Left colon (tissue), 2 donors: ENCODE measurements around the gene PTBP2. TPM values are rescaled to one million over a fixed set of nuclear protein-coding genes. Genes with fewer than 3 reads are reported as not detected.

Experiments
- ATAC-seq: fragments of 200-7000 bp; cut with Tn5 transposase; one replicate; pipeline ENCODE4 v1.9.1; 2020; ENCODE audit warnings: mild to moderate bottlenecking, moderate library complexity
- DNase-seq, 2 donors: peaks; one replicate each; pipeline ENCODE4 v3.0.0-alpha.2; 2020
- intact Hi-C, 2 donors: fragments of 100-400 bp; cut with DNase I in 1 of 2; cut with micrococcal nuclease in 1 of 2; formaldehyde crosslinking; loops; one replicate each; pipeline versions ENCODE4 v1.11.2 to v1.14.0; 2022; cut with DNase I, micrococcal nuclease
- long read RNA-seq: library from polyadenylated mRNA; unstranded; transcript quantifications from one replicate; pipeline ENCODE4 v2.0.0, GENCODE V29; 2021
- total RNA-seq, 2 donors: library from RNA; stranded (reverse); fragmentation: NEBNext Ultra II Directional; extraction: Animal tissue kit (Norgen Biotek cat#: 25700); gene quantifications; one replicate each; pipeline ENCODE4 v1.2.1, GENCODE V29; 2021
- donor health status: DM: no; HTN: no; CAD: no.
- donor health status: DM: yes; HTN: yes; CAD: no.

The PTBP2 gene, protein sequence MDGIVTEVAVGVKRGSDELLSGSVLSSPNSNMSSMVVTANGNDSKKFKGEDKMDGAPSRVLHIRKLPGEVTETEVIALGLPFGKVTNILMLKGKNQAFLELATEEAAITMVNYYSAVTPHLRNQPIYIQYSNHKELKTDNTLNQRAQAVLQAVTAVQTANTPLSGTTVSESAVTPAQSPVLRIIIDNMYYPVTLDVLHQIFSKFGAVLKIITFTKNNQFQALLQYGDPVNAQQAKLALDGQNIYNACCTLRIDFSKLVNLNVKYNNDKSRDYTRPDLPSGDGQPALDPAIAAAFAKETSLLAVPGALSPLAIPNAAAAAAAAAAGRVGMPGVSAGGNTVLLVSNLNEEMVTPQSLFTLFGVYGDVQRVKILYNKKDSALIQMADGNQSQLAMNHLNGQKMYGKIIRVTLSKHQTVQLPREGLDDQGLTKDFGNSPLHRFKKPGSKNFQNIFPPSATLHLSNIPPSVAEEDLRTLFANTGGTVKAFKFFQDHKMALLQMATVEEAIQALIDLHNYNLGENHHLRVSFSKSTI
- 10 to 100 TPM in 1 of 2 donors, 1 to 10 TPM in 1; 9.8 to 15.9 TPM for total RNA-seq
- long read RNA-seq, full-length matches to known transcripts = 1 of 1 reads
- long read RNA-seq, partial matches to known transcripts = 0 of 1 reads
- long read RNA-seq, other reads (novel, unspliced or antisense) = 0 of 1 reads

DNA sequence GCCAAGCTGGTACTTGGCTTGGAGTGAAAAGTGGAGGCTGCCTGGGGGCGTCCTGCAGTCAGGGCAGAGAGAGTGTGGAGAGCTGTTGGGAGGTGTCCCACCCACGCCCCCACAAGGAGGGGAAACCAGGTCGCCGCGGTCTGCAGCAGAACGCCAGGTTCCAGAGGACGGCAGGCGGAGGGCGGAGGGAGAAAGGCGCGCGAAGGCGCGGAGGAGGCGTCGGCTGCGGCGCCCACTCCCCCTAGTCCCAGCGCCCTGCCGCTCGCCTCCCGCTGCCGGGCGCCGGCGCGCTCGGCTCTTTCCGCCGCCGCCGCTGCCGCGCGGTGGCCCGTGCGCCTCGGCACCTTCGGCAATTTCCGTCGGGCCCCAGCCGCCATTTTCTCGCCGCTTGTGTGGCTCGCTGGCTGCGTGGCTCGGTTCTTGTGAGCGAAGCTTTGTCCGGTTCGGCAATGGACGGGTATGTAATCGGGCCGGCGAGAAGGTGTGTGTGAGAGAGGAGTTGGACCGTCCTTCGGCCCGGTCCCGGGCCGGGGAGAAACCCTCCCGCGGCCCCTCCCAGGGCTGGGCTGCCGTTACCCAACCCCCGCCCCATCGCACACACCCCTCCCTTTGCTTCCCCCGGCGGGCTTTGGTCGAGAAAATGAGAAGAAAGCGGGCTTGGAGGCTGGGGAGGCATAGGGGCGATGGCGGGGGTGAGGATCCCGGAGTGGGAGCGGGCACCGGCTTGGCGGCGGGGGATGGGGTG, at the start of gene PTBP2:
TSS of gene PTBP2 (plus strand) at position 369 of the 745 bp plus-strand sequence. CDS start at position 450, 81 bp downstream.
- intact Hi-C loops = no loop called here
- ATAC-seq (peak; percentile 95), DNase-seq (peak; percentile 69 to 87)

DNA sequence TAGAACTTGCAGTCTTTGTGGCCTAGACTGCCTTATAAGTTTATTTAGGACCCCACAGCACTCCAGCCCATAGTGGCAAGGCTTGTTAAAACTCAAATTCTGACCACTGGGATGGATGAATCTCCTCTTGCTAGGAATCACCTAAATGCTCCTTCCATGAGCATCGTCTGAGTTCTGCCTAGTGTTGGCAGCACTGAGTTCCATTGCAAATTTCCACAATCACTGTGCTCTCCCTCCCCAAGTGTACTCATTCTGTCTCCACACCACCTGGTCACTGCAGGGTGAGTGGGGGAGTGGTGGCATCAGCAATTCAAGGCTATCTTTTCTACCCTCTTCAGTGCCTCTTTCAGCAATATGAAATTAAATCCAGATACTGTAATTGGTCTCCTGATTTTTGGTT, 46.7 kb upstream of the PTBP2 start:
- no peak for ATAC-seq
- DNase-seq = no peak
- intact Hi-C loops = no loop called here

DNA sequence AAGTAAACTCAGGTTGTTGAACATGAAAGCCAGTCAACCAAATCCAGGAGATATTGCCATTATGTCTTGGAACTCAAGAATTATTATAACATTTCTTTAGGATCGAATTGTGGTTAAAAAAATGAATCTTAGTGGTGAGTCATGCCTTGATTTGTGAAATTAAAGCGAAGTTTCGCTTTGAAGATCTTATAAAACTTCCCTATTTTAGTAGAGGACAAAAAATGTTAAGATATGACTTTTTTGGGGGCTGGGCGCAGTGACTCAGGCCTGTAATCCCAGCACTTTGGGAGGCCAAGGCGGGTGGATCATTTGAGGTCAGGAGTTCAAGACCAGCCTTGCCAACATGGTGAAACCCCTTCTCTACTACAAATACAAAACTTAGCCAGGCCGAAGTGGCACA, 39.5 kb upstream of the PTBP2 start:
- intact Hi-C loops = no loop called here
- ATAC-seq = no peak
- DNase-seq = no peak

DNA sequence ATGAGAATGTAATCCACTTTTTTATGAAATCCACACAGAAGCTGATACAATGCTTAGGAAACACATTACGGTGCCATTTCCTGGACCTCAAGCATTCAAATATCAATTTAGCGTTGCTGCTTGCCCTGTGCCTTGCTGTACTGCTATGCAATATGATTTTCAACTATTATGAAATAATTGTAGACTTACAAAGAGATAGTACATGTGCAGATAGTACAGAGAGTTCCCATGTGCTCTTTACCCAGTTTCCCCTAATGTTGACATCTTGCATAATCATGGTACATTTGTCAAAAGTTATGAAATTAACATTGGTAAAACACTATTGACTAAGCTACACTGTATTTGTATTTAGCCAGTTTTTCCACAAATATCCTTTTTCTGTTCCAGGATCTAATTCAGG, 37.7 kb upstream of the PTBP2 start:
- ATAC-seq (no peak), DNase-seq (no peak)
- intact Hi-C loops = no loop called here

DNA sequence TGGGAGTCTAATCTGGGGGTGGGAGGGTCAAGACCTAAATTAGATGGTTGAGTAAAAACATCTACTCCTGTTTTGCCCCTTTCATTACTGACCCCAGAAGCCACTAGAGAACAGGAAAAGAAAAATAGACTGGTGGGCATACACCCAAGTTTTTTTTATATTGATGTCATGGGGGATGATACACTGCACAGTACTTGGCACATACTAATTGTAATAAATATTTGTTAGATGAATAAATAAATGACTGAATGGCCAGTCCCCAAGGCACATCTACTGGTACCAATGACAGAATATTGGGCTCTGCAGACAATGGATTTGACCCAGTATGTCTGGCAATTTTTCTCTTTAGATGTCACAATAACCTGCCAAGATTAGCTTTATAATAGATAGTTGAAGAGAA, 36.8 kb upstream of the PTBP2 start:
- intact Hi-C loops = no loop called here
- no peak for DNase-seq
- no peak for ATAC-seq

DNA sequence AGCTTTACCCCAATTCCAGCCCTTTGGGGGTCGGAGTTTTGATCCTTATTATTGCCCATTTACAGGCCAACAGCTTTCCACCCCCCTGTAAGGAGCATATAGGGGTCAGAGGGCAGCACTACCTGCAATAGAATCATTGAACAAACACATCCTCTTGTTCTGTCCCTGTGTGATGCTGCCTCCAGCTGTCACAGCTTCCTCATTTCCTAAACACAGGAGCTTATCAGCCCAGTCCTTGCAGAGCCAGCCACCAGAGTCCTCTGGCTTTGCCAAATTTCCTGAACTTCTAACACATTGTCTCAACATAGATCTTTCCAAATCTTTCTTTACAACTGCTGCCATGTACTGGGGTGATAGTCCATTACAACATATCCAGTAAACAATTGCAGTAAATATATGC, 32.8 kb upstream of the PTBP2 start:
- intact Hi-C loops = no loop called here
- ATAC-seq (no peak), DNase-seq (no peak)

DNA sequence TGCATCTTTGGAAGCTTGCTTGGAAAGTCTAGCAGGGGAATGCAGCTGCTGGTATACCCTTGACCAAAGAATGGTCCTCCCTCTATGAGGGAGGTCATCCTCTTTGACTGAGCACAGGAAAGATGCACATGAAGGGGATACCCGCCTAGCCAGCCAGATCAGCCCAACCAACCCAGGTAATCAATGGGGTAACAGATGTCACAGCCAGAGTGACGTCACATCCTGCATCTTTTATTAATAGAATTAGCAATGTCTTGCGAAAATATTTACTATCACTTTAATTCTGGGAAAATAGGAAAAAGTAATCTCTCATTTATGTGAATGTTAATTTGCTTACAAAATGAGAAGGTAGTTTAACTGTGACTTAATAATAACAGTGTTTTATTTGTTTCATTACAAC, 25.6 kb upstream of the PTBP2 start:
- intact Hi-C loops = no loop called here
- ATAC-seq (no peak), DNase-seq (no peak)

DNA sequence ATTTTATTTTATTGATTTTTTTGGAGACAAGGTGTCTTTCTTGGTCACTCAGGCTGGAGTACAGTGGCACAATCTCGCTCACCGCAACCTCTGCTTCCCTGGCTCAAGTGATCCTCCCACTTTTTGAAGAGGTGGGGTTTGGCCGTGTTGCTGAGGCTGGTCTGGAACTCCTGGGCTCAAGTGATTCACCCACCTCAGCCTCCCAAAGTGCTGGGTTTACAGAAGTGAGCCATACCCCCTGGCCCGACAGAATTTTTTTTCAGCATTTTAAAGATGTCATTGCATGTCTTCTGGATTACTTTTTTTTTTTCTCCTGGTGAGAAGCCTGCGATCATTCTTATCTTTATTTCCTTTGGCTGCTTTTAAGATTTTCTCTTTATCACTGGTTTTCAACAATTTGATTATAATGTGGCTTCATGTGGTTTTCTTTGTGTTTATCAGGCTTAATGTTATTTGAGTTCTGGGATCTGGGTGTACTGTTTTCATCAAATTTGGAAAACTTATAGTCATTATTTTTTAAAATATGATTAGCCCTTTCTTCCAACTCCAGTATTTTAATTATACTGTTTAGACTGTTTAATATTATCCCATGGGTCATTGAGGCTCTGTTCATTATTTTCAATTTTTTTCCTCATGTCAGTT, 23.1 kb upstream of the PTBP2 start:
- intact Hi-C loops = no loop called here
- ATAC-seq (no peak), DNase-seq (no peak)

DNA sequence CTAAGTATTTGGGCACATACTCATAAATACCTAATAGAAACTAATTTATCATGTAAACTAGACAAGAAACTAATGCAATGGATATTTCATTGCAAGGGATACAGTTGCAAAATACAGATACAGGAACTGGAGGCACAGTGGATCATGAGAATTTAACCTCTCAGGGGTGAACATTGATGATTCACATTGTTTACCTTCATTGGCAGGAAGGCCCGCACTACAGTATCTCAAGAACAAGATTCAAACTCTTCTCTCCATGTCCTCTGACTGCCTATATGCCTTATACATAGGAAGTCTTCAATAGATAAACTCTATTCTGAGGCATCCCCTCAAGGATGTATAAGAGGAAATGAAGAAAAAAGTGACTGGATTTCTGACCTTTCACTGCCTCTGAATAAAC, 18.4 kb upstream of the PTBP2 start:
- intact Hi-C loops = no loop called here
- ATAC-seq (no peak), DNase-seq (no peak)

DNA sequence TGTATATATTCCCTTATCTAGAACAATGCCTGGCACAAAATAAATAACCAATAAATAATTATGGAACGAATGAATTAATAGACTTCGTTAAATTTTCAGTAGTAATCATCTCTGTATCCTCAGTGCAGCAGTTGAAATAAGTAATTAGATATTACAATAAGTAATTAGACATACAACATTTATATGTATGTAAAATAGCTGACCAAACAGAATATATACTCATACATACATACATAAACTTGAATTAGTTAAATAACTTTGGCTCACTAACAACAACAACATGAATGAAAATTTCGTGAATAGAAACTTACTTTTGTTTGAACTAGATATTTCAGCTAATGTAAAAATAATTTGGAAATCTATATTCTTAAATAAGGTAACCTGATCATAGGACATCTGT, 14.6 kb upstream of the PTBP2 start:
- intact Hi-C loops = no loop called here
- DNase-seq = no peak
- ATAC-seq = no peak

DNA sequence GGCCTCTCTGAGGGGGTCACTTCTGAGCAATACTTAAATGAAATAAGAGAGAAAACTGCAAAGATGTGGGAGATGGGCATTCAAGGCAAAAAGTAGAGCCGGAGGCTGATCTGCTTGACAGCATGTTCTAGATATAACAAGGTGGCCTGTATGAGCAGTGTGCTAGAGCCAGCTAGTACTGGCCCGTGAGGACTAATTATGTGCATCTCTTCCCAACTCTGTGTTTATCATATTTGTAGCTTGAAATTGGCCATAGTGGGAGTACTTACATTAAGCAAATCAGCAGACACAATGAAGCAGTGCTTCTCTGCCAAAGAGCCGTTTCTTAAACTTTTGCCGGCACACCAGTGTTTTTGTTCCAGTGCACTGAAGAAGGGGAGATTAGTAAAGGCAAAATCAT, 13.1 kb upstream of the PTBP2 start:
- DNase-seq = no peak
- intact Hi-C loops = no loop called here
- no peak for ATAC-seq

DNA sequence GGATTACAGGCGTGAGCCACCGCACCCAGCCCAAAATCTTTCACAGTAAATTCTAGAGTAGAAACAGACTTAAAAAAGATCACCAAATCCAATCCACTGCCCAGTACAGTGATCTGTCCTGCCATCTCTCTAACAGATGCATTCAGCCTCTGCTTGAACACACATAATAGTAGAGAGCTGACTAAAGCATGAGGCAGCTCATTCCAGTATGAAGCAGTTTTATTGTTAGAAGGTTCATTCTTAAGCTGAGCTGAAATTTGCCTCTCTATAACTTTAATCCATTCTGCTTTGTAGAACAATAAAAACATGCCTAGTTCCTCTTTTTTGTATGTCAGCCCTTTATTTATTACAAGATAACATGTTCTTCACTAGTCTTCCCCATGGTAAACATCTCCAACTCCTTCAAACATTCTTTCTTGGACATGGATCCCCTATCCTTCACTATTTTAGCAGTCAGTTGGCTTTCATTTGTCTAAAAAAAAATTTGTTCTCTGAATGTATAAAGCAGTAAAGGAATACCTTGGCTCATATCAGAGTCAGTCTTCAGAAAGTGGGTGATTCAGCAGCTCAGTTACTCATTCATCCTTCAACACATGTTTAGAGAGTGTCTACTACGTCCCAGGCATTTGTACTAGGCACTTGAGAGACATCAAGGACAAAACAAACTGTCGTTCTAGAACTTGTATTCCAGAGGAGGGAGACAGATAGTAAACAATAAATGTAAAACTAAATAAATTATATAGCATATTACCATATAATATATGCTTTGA, 10.7 kb upstream of the PTBP2 start:
- no peak for ATAC-seq
- intact Hi-C loops = no loop called here
- no peak for DNase-seq

DNA sequence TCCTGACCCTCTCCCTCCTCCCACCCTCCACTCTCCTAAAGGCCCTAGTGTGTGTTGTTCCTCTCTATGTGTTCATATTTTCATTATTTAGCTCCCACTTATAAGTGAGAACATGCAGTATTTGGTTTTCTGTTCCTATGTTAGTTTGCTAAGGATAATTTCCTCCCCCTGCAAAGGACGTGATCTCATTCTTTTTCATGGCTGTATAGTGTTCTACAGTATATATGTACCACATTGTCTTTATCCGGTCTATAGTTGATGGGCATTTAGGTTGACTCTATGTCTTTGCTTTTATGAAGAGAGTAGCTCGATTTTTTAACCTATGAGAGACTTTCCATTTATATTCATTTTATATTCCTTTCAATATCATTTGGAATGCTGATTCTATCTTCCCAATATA, 7.9 kb upstream of the PTBP2 start:
- DNase-seq = no peak
- intact Hi-C loops = no loop called here
- ATAC-seq = no peak

DNA sequence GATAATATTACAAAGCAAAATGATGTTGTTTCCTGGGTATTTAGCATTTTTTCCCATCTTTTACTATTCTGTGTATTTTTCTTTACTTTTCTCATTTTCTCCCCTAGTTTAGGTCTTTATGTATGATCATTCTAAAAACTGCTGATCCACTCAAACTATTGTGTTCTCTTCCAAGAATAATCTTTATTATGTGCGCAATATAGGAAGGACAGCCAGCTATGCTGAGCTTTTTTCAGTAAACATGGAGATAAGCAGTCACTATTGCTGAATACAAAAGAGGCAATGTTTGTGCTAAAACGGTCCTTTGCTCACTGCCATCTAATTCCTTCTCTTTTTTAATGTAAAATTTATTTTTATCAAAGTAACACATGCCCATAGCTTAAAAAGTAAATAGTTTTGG, 6.7 kb upstream of the PTBP2 start:
- no peak for DNase-seq
- ATAC-seq = no peak
- intact Hi-C loops = no loop called here

DNA sequence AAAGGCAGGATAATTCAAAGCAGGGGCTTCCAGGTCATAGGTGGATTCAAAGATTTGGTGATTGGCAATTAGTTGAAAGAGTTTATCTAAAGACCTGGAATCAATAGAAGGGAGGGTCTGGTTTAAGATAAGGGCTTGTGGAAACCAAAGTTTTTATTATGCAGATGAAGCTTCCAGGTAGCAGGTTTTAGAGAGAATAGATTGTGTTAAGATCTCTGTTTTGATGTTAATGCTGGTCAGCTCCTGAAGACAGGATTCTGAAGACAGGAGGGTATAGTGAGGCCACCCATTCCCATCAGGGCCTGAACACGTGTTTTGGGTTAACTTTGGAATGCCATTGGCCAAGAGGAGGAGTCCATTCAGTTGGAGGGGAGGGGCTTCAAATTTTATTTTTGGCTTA, 6.1 kb upstream of the PTBP2 start:
- no peak for DNase-seq
- ATAC-seq = no peak
- intact Hi-C loops = no loop called here

DNA sequence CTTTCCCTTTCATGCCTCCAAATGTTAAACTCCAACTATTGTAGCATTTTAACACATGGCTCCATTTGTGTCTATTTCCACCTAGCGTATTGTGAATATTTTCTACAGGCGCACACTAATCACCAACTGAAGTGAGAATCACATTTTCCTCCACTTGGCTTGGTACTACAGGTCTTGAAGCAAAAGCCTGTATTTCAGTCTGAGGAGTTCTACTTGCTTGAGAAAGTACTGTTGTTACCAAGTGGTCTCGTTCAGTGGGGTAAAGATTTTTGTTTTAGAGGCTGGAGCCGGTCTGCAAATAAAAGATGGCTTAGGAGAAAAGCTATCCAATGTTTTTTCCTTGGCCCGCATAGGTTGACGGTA, 550 bp upstream of the PTBP2 start:
- no peak for ATAC-seq
- intact Hi-C loops = no loop called here
- no peak for DNase-seq

DNA sequence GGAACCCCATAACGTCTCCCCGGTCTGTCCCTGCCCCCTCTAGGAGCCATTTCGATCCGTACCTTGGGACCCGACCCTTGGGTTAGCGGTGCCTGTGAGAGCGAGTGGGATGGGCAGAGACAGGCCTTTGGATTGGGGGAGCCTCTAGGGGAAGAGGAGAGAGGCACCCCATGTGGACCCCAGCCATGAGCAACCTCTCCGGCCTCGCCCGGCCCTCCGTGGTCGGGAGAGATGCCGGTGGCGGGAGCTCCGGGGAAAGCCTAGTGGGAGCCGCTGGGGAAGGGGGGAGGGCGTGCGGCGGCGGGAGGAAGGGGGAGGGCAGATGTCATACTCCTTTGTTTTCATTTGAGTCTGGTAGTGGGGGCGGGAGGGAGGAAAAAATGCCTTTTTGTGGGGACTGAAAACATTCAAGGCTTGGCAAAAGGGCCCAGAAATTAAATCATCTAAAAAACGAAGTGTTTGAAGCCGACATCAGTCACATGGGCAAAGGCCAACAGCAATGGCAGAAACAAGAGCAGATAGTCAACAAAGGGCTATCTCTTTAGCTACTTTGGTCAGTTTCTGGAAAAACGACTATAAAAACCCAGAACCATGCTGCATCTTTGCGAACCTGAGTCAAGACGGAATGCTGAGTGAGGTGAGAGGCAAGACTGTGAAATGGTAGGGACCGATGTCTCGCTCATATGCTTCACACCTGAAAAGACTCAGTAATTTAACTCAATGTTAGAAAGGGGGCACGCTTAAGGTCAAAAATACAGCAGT, 758 bp downstream of the PTBP2 start:
- intact Hi-C loops = no loop called here
- DNase-seq (peak; percentile 56 to 70), ATAC-seq (peak; percentile 67)

DNA sequence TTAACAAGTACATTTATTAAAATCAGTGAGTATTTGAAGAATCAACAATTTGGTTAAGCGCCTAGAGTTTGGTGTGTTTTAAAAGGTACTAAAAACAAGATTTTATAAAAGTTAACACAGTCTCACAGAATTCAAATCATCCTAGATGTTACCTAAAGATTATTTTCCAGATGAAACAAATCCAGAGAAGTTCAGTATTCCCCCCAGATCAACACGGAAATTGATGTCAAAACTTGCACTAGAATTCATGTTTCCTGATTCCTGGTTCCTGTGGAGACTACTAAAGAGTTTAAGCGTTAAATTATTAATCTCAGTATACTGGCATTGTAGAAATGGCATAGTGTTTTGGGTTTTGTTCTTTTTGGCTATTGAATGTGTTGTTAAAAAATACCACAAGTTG, 1.4 kb downstream of the PTBP2 start:
- DNase-seq = no peak
- no peak for ATAC-seq
- intact Hi-C loops = no loop called here
